ENCODE measurements around the gene ZNF286A. TPM values are rescaled to one million over a fixed set of nuclear protein-coding genes. Genes with fewer than 3 reads are reported as not detected.
"Not testable (repeated sequence)": the region's sequence is repeated elsewhere in the genome, so short reads cannot be mapped to it uniquely, and the experiment has no call there.

Gene ZNF286A
- total RNA-seq, 1 donor from 2014 or later: 11.6 TPM

DNA sequence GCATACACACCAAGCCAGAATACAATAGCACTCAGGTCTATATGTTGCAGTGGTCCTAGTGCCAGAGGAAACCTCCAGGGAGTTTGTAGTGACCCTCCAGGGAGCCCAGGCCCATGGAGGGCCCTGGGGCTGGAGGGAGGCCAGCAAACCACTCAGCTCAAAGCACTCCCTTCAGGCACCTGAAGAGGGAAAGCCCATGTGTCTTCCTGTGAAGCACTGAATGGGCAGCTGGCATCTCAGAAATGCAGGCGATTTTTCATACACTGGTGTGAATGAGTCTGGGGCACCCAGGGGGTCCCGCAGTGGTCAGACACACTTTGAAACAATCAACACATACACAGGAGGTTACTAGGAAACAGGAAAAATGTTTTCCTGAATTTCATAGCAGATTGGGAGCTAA is 45.3 kb downstream of the ZNF286A start:
- Histone ChIP-seq H3K27ac (no peak overlapping the region), H3K27me3 (no peaks in the 10 kb centered on the region), H3K36me3 (no peaks in the 10 kb centered on the region), H3K4me3 (no peak overlapping the region), H3K9me3 (no peaks in the 10 kb centered on the region), H3K4me1 (no peaks in the 10 kb centered on the region)
- peak; percentile 43 for ATAC-seq
- DNase-seq: no peak
- intact Hi-C loops (cut with DNase I): no loop called here
- TF ChIP-seq, protein P1, sequence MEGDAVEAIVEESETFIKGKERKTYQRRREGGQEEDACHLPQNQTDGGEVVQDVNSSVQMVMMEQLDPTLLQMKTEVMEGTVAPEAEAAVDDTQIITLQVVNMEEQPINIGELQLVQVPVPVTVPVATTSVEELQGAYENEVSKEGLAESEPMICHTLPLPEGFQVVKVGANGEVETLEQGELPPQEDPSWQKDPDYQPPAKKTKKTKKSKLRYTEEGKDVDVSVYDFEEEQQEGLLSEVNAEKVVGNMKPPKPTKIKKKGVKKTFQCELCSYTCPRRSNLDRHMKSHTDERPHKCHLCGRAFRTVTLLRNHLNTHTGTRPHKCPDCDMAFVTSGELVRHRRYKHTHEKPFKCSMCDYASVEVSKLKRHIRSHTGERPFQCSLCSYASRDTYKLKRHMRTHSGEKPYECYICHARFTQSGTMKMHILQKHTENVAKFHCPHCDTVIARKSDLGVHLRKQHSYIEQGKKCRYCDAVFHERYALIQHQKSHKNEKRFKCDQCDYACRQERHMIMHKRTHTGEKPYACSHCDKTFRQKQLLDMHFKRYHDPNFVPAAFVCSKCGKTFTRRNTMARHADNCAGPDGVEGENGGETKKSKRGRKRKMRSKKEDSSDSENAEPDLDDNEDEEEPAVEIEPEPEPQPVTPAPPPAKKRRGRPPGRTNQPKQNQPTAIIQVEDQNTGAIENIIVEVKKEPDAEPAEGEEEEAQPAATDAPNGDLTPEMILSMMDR (IDR thresholded peaks at IDR 0.05): no peak

DNA sequence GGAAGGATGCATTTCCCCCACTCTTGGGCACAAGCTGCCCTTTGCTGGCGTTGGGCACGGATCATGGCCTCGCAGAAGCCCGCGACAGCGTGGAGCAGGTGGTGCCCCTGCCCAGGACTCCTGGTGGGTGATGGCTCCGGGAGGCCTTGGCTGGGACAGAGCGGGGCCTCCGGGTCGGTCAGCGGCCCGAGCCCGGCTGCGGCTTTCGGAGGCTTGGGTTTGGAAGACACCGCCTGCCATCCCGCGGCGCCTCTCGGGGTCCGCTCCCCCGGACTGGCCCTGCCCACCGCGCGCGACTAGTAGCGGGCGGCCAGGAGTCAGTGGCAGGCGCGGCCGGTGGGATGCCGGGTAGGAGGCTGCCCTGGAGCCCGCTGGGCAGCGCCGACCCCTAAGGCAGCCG is 49.9 kb downstream of the ZNF286A start:
- H3K4me1 ChIP-seq; H3K36me3 ChIP-seq; H3K9me3 ChIP-seq; H3K27ac ChIP-seq; DNase-seq; intact Hi-C loops (cut with DNase I); H3K27me3 ChIP-seq; H3K4me3 ChIP-seq: not testable (repeated sequence)
- peak; percentile 24 for ATAC-seq

DNA sequence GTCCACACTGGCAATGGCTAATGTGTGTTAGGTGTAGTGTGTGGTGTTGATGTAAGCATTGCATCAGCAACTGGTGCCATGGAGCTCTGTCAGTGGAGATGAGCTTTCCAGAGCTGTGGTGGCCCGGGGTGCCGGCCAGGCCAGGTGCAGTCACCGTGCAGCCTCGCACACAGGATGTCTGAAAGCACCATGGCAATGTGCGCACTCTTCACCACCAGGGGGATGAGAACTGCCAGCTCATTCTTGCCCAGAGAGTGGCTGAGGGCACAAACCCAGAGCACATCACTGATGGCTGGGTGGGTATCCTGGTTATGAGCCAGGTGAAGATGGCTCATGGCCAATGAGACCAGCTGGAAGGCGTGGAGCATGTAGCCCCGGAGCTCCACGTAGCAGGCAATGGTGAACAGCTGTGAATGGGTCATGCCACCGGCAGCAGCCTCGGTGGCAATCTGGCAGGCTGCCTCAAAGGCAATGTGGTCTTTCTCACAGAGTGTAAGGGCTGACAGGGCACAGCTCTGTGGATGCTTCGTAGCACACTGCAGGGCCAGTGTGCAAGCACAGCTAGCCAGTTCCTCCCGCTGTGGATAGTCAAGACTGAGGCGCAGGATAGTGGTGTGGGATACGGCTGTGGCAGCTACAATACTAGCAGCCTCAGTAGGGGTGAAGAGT is 69.4 kb downstream of the ZNF286A start:
- H3K27me3 ChIP-seq; H3K4me3 ChIP-seq; DNase-seq; H3K27ac ChIP-seq; H3K4me1 ChIP-seq; H3K9me3 ChIP-seq; intact Hi-C loops (cut with DNase I); H3K36me3 ChIP-seq: not testable (repeated sequence)
- peak; percentile 39 for ATAC-seq

Other genes with a start within 250 kb of the ZNF286A start
- gene CDRT4, start 232.1 kb upstream of the ZNF286A start, total RNA-seq: 9.0 TPM
- gene TVP23C, start 136.3 kb upstream of the ZNF286A start, total RNA-seq: 18.4 TPM
- gene FBXW10B, start 80.0 kb upstream of the ZNF286A start, total RNA-seq: 1.4 TPM
- gene TRIM16, start 15.4 kb upstream of the ZNF286A start, total RNA-seq: 20.1 TPM
- not detected for gene TBC1D26, start 32.5 kb downstream of the ZNF286A start, total RNA-seq
- gene ADORA2B, start 245.4 kb downstream of the ZNF286A start, total RNA-seq: 7.1 TPM